GM18507 (cell line): ENCODE data around the gene LRRC49.
"Not testable (repeated sequence)": the region's sequence is repeated elsewhere in the genome, so short reads cannot be mapped to it uniquely, and the experiment has no call there.

Experiments used
- DNase-seq: peaks from one replicate; pipeline ENCODE4 v3.0.0; 2011; ENCODE audit warnings: low read depth; ENCODE audit not compliant: insufficient read length; ENCODE audit errors: extremely low spot score
- FAIRE-seq: peaks from 2 replicates; lab custom pipeline; 2011; peaks lifted over from hg19 to GRCh38; lab: Jason Lieb, UNC

LRRC49 gene

GRCh38 chr15:70866982-70867641 lies 25.5 kb upstream of the LRRC49 start:
- FAIRE-seq (no peak), DNase-seq (no peak)

- no peak for DNase-seq
- FAIRE-seq = no peak
Observed at GRCh38 chr15:70867911-70868467, 24.6 kb upstream of the LRRC49 start.

- DNase-seq = no peak
- FAIRE-seq = no peak
Observed at GRCh38 chr15:70869346-70869745, 23.3 kb upstream of the LRRC49 start.

- FAIRE-seq (peak; percentile 18), DNase-seq (no peak)
Observed at GRCh38 chr15:70870051-70870450, 22.6 kb upstream of the LRRC49 start.

GRCh38 chr15:70871490-70871889 lies 21.1 kb upstream of the LRRC49 start:
- not testable (repeated sequence) for DNase-seq, FAIRE-seq

- FAIRE-seq = no peak
Observed at GRCh38 chr15:70873232-70874054, 19.2 kb upstream of the LRRC49 start.

GRCh38 chr15:70875001-70875782 lies 17.4 kb upstream of the LRRC49 start:
- FAIRE-seq = no peak
- DNase-seq = no peak

More at GRCh38 chr15:70873232-70874054, 19.2 kb upstream of the LRRC49 start:
- DNase-seq = no peak

GRCh38 chr15:70876011-70876410 lies 16.6 kb upstream of the LRRC49 start:
- DNase-seq (no peak), FAIRE-seq (no peak)

GRCh38 chr15:70876683-70877082 lies 15.9 kb upstream of the LRRC49 start:
- FAIRE-seq = no peak
- no peak for DNase-seq

GRCh38 chr15:70879401-70879800 lies 13.2 kb upstream of the LRRC49 start:
- no peak for FAIRE-seq
- DNase-seq = no peak

- DNase-seq (no peak), FAIRE-seq (no peak)
Observed at GRCh38 chr15:70880781-70881180, 11.8 kb upstream of the LRRC49 start.

- no peak for FAIRE-seq
- no peak for DNase-seq
Observed at GRCh38 chr15:70882361-70882760, 10.3 kb upstream of the LRRC49 start.

- peak; percentile 38 for FAIRE-seq
- no peak for DNase-seq
Observed at GRCh38 chr15:70892912-70893560, 410 bp downstream of the LRRC49 start.

GRCh38 chr15:70902107-70902506 lies 9.5 kb downstream of the LRRC49 start:
- no peak for FAIRE-seq
- DNase-seq = no peak

- no peak for DNase-seq
- no peak for FAIRE-seq
Observed at GRCh38 chr15:70906842-70907241, 14.2 kb downstream of the LRRC49 start.

- DNase-seq (no peak), FAIRE-seq (no peak)
Observed at GRCh38 chr15:70907784-70908471, 15.3 kb downstream of the LRRC49 start.

- FAIRE-seq = no peak
- DNase-seq = no peak
Observed at GRCh38 chr15:70910958-70911357, 18.3 kb downstream of the LRRC49 start.

GRCh38 chr15:70912187-70912586 lies 19.6 kb downstream of the LRRC49 start:
- DNase-seq = no peak
- no peak for FAIRE-seq

- DNase-seq (no peak), FAIRE-seq (no peak)
Observed at GRCh38 chr15:70916531-70916930, 23.9 kb downstream of the LRRC49 start.
